Fibroblast of skin of abdomen (primary cell): Measurements from ENCODE around the gene TGFBR1.
"Not testable (repeated sequence)": the region's sequence is repeated elsewhere in the genome, so short reads cannot be mapped to it uniquely, and the experiment has no call there.

ENCODE experiments used
- DNase-seq: peaks from one replicate; pipeline ENCODE4 v3.0.0-alpha.2; 2013

Gene TGFBR1

DNA sequence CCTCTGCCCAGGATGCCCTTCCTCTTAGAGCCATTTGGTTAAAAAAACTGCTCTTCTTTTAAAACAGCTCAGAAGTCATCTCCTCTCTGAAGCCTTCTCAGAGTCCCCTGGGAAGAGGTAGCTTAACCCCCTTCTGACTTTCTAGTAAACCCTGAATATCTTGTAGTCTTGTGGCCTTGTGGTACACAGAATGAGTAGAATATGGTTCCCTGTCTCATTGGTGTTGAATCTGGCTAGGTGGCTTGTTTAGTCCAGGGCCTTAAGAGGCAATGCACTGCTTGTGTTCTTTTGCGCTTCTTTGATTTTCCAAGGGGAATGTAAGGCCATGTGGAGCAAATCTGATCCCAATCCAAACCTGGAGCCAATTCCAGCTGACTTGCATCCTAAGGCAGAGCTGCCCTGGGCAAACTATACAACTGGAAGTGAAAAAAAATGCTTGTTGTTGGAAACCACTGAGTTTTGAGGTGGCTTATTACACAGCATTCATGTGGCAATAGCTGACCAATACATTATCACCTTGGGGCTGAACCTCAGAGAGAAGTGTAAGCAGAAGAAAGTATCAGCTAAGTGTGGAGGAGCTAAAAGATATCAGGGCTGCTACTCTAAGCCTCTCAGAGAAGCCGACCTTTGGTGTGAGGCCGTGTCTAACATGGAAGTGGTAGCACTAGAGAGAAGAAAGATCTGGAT lies 85.8 kb downstream of the TGFBR1 start:
- no peak for DNase-seq

DNA sequence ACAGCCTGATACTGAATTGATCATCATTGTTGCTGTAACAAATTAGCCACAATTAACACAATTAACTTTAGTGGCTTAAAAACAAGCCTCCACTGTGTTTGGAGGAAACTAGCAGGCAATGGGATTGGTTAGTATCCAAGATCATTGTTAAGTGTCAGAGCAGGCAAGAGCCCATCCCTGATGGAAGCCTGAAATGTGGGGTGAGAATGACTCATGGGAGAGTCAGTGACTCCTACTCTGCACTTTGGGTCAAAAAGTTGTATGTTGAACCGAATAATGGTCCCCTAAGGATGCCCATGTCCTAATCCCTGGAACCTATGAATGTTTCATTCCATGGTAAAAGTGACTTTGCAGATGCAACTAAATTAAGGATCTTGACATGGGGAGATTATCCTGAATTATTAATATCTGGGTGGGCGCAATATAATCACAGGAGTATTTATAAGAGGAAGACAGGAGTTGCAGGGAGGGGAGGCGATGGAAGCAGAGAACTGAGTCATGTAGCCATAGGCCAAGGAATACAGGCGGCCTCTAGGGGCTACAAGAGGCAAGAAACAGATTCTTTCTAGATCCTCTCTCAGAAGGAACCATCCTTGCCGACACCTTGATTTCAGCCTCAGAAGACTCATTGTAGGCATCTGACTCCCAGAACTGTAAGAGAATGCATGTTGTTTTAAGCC lies 88.0 kb downstream of the TGFBR1 start:
- DNase-seq = peak; percentile 23

DNA sequence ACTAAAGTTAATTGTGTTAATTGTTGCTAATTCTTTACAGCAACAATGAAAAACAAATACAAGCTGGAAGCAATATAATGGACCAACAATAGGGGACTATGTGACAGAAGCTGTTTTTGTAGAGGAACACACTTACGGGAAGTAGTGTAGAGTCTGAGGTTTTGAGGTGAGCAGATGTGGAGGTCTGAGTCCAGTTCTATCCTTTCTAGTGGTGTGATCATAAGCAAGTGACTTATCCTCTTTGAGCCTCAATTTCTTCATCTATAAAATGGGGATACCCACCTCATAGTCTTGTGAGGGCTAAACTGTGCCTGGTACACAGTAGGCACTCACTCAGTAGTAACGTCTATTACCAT lies 88.5 kb downstream of the TGFBR1 start:
- no peak for DNase-seq

DNA sequence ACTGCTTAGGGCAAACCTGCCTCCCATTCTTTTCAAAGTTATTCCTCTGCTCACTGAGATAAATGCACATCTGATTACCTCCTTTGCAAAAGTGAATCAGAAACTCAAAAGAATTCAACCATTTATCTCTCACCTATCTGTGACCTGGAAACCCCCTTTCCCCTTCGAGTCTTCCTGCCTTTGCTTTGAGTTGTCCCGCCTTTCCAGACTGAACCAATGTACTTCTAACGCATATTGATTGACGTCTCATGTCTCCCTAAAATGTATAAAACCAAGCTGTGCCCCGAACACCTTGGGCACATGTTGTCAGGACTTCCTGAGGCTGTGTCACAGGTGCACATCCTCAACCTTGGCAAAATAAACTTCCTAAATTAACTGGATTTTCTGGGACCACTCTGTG lies 91.6 kb downstream of the TGFBR1 start:
- not testable (repeated sequence) for DNase-seq

DNA sequence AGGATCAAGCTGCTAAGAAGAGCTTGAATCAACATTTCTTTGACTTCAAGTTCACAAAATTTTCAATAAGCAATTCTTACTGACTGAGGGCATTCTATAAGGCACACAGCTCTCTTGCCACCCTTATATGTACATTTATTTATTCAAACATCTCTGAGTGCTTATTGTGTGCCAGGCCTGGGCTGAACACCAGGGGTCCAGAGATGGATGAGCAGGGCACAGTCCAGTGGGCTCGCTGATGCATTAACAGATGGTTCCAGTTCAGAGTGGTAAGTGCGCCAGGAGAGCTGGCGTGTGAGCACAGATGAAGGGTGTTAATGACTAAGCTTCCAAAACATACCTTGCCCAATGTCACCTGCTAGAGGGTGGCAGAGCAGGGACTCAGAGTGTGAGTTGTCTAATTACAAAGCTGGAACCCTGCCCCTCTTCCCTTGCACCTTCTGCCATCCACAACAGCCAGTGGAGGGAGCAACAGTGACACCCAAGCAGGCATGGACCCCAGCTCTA lies 92.3 kb downstream of the TGFBR1 start:
- DNase-seq = no peak

DNA sequence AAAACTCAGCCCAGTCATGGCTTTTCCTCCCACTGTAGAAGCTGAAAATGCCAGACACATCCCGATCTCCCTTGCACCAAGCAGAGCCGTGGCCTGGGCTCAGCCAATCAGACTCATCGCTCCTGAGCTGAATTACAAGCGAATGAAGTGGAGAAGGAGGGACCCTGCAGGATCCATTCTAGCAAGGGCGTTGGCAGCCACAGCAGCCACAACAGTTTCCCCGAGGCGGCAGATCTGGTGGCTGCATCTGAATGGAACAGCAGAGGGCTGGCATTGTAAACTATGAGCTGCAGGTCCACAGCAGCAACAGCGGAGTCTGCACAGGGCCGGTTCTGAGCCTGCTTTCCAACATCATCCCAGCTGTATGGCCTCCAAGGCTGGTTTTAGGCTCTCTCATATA lies 93.1 kb downstream of the TGFBR1 start:
- no peak for DNase-seq

DNA sequence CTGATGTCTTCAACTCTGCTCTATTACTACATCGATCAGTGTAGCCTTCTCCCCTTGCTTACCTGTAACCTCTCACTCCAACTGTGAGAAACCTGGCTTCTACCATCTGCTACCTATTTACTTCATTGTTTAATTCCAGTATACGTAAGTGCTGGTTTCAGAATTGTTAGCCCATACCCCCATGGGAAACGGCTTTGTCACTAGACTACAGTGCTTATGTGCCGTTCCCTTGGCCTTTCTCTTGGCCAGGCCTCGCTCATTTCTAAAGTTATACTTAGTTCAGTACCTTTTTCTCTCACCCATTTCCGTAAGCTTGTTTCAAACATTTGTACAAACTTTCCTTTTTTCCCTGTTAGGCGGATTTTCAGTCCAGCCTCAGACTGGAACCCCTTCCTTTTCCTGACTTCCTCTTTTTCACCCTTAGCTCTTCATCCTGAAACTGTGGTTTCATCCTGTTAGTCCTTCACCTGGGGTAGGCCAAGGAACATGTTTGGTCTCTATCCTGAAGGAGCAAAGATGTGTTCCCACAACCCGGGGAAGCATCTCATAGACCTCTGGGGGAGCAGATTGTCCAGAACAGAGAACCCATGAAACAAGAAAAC lies 95.1 kb downstream of the TGFBR1 start:
- DNase-seq = no peak

DNA sequence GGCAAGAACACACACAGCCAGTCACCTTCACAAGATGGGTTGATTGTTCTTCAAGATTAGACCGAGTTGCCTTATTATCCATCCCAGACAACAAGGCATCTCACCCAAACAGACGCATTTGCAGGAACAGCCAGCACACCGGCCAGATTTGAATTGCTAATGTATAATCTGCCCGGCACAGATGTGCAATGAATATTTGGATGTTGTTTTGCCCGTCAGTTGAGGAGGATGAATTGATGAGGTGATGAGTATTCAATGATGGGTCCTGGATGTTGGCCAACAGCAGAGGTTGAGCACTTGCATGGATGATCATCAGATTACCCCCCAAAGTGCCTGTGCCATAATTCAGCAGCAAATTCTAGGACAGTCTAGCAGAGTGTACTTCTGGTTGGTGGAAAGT lies 96.7 kb downstream of the TGFBR1 start:
- DNase-seq = no peak
